Activated CD8-positive, alpha-beta memory T cell treated with anti-CD3 and anti-CD28 coated beads for 48 hours (primary cell): ENCODE data around the gene SHC3.

Source experiments
- DNase-seq, 3 experiments: peaks; one replicate each; pipeline ENCODE4 v3.0.0-alpha.2; 2020; ENCODE audit warnings: low read depth in 2 of 3, low spot score in 2 of 3

SHC3 gene

GRCh38 chr9:89005323-89005722, 173.3 kb downstream of the SHC3 start:
- no peak for DNase-seq

DNA sequence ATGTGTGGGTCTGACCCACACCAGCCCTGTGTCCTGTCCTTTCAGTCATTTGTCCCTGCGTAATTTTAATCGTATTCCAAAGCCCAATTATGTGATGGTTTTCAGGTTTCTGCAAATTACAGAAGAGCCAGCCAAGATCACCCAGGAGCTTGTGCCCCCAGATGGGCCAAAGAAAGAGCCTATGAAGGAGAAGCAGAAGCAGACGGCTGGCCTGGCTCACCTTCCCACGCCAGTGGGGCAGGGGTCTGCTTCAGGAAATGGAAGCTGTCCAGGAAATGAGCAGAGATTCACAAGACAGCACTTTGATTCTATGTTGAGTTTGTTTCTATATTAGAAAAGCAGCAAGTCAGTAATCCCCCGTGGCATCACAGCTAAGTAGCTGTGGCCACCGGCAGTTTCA, 175.6 kb downstream of the SHC3 start:
- DNase-seq, result no peak

GRCh38 chr9:89001917-89002540, 176.6 kb downstream of the SHC3 start:
- DNase-seq, result no peak

- DNase-seq, result peak; percentile 32 to 66 (median 59)
These were observed 177.4 kb downstream of the SHC3 start for GRCh38 chr9:89000973-89001916.

DNA sequence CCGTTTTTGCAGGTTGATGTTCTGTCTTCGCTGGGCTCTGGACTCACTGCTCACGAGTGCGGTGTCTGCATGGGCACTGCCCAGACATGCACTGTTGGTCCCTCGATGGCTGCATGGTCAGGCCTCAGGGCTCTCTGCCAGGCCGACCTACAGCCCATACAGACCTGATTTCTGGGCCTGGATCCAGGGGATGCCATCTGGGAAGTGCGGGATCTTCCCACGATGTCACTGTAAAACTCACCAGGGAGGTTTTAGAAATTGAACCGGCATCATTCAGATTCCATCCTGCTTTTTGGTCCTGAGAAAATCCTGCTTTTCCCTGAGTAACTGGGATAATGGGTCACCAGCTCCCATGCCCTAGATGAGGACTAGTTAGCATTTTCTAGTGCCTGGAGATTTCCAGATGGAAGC, 178.2 kb downstream of the SHC3 start:
- no peak for DNase-seq

- DNase-seq, result no peak
These were observed 179.7 kb downstream of the SHC3 start for GRCh38 chr9:88998911-88999310.

DNA sequence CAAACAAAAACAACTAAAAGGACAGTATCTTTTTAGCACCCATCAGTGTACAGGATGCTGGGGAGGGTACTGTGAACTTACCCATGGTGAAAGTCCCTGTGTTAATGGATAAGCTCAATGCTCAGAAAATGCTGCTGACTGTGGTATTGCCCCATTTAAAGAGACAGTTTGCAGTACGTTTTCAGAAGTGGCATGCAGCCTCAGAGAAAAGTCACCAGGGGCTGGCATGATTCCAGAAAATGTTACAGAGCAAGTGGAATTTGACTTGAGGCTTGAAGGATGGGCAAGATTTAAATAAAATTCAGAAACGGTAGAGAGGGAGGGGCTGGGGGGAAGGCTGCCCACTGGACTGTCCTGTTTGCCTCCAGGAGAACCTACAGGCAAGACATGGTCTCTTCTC, 180.1 kb downstream of the SHC3 start:
- no peak for DNase-seq

DNA sequence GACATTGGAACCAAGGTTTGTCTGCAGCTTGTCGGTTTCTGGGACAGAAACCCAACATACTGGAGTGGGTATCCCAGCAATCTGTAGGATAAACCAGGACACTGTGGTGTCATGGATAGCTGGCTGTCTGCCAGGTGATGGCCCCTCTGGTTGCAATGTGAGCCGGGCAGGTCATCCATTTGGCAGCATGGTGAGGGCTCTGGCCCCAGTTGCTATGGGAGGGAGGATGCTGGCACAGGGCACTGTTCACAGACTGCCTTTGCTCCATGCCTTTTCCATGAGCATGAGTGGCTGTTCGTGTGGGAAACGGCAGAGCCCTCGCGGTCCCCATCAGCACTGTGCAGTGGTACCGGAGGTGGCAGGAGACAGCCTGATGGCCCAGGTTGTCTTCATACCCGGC, 181.0 kb downstream of the SHC3 start:
- DNase-seq, result no peak

GRCh38 chr9:88996921-88997235, 181.7 kb downstream of the SHC3 start:
- DNase-seq, result no peak

- no peak for DNase-seq
These were observed 182.3 kb downstream of the SHC3 start for GRCh38 chr9:88996046-88996920.

DNA sequence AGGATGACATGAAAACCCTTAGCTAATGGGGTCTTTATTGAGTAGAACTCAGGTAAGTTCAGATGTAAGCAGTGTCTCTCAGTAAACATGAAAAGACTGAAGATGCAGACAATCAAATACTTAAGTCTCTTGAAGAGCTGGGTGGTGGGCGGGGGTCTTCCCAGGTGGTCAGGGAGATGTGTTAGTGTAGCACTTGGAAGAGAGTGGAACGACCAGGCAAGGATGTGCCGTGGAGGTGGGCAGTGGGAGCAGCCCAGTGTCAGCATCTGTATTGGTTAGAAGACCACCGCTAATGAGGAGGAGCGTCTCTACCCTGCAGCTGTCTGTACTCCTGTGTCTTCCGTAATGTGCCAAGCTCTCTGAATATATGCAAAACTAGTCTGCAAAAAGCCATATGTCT, 183.0 kb downstream of the SHC3 start:
- no peak for DNase-seq

DNA sequence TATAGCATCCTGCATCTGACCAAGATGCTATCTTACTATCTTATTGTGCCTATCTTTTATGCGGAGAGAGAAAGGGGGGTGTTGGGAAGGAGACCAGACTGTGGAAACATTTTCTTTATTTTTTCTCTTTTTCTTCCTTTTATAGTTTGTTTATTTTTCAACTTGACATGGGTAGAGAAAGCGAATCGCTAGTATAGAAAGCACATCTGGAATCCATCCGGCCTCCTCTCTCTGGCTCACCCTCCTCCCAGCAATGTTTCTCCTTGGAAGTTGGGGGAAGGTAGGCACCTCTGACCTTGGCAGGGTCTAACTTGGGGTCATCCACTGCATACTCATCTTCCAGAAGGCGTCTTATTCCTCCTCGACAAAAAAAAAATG, 183.4 kb downstream of the SHC3 start:
- no peak for DNase-seq

GRCh38 chr9:88994469-88995199, 184.0 kb downstream of the SHC3 start:
- DNase-seq, result no peak

DNA sequence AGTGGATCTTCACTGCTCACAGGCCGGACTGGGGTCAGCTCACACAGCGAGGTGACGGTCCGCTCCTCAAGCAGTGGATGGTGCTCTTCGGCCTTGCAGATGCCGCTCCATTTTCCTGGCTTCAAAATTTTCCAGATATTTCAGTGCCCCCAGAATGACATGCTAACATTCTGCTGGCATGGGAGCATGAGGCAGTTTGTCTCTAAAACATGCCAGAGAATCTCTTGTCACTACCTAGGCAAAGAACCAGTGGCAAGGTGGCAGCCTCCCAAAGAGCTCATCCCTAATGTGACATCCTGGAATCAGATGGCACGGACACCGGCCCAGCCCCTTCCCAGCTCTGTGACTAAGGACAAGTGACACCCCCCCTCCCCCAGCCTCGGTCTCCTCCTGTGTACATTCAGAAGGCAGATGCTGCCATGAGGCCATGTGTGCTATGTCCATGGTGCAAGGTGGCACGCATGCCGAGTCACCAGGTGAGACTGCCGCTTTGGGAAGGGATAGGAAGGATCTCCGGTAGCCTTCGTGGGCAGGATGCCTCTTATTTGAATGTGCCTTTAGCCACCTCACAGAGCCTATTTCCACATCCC, 184.7 kb downstream of the SHC3 start:
- DNase-seq, result no peak

DNA sequence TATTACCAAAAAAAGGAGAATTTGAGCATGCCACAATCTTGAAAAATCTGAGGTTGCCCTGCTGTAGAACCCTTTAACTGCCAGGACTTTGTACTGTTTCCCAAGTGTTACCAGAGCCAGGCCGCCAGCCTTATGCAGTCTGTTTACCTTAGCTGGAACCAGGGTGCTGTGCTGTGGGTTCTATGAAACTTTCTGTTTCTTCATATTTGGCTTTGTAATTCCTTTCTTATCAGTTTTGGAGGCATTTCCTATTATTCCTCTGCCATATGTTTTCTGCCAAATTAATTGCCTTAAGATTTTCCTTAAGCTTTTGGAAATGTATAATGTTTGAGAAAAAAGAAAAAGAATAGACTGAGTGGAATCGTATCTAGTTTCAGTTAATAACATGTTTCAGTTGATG, 185.3 kb downstream of the SHC3 start:
- DNase-seq, result no peak

- DNase-seq, result no peak
These were observed 186.1 kb downstream of the SHC3 start for GRCh38 chr9:88992556-88992955.

- DNase-seq, result peak in 1 of 3 experiments; percentile 21
These were observed 187.3 kb downstream of the SHC3 start, which contains the start of gene S1PR3 for GRCh38 chr9:88991066-88992034. Gene S1PR3, plus strand, starts transcription at chr9:88991468. Its CDS starts 9,733 bp downstream, at chr9:89001201.

GRCh38 chr9:88990729-88991065, 187.9 kb downstream of the SHC3 start:
- DNase-seq, result no peak

DNA sequence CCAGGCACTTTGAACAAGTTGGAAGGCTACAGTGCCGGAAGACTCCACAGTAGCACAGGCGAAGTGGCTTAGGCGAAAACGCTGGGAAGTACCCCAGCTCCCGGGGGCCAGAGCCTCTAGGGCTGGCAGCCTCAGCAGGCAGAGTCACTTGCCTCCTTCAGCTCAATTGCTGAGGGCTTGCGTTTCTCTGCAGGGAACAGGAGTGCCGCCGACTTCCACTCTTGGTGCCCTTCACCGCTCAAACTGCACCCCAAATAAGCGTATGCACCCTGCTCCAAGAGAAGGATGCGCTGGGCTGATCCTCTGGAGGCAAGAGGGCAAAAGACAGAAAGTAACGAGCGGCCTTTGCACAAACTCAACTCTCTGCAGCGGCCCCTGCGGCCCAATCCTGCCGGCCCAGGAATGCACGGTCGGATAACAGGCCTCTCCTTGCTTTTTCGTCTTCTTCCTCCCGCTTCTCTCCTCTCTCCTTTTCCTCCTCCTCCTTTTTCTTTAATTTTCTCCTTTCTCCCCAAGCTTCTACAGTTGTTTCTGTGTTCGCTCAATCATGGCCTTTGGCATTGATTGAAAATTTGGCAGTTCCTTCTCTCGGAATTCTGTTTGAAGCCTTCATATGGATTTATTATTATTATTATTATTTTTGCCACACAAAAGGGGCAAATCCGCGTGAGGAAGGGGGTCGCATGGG, 188.4 kb downstream of the SHC3 start:
- DNase-seq, result no peak
